GM23338 (cell line): ENCODE data around the gene CTDSP2. TPM values are rescaled to one million over a fixed set of nuclear protein-coding genes. Genes with fewer than 3 reads are reported as not detected.

ENCODE experiments used
- ATAC-seq: fragments of 200-7000 bp; cut with Tn5 transposase; 3 replicates; pipeline ENCODE4 v1.9.1; 2020
- DNase-seq: peaks from one replicate; pipeline ENCODE4 v3.0.0-alpha.2; 2015; ENCODE audit warnings: low spot score
- H2AFZ ChIP-seq: fragments of 200-600 bp; sonication (generic); 2 replicates; pipeline ENCODE4 v1.8.0; 2016; ENCODE audit warnings: antibody characterized with exemption, mild to moderate bottlenecking, moderate library complexity
- H3F3A ChIP-seq: fragments of 200-600 bp; sonication (generic); replicated peaks from 2 replicates; pipeline ENCODE4 v1.8.0; 2017; ENCODE audit warnings: antibody characterized with exemption, mixed run types, low read depth
- H3K27ac ChIP-seq: fragments of 200-600 bp; sonication (generic); 2 replicates; pipeline ENCODE4 v1.6.1; 2016; ENCODE audit warnings: low read depth
- H3K27me3 ChIP-seq: fragments of 200-600 bp; sonication (generic); 2 replicates; pipeline ENCODE4 v1.8.0; 2016; ENCODE audit warnings: mild to moderate bottlenecking, mixed run types, moderate library complexity; ENCODE audit not compliant: insufficient read depth
- H3K36me3 ChIP-seq: fragments of 200-600 bp; sonication (generic); 2 replicates; pipeline ENCODE4 v1.8.0; 2016; ENCODE audit warnings: mild to moderate bottlenecking; ENCODE audit not compliant: insufficient read depth
- H3K4me1 ChIP-seq: fragments of 200-600 bp; sonication (generic); 2 replicates; pipeline ENCODE4 v1.8.0; 2016; ENCODE audit warnings: mild to moderate bottlenecking, moderate library complexity; ENCODE audit not compliant: insufficient read depth
- H3K4me2 ChIP-seq: fragments of 200-600 bp; sonication (generic); 2 replicates; pipeline ENCODE4 v1.7.1; 2017; ENCODE audit warnings: mixed run types
- H3K4me3 ChIP-seq: fragments of 200-600 bp; sonication (generic); 2 replicates; pipeline ENCODE4 v1.6.1; 2016; ENCODE audit warnings: mixed run types
- H3K79me2 ChIP-seq: fragments of 200-600 bp; sonication (generic); replicated peaks from 2 replicates; pipeline ENCODE4 v1.8.0; 2017; ENCODE audit warnings: mild to moderate bottlenecking; ENCODE audit not compliant: insufficient read depth
- H3K9me2 ChIP-seq: fragments of 200-600 bp; sonication (generic); 2 replicates; pipeline ENCODE4 v1.8.0; 2017; ENCODE audit not compliant: insufficient read depth
- H4K20me1 ChIP-seq: fragments of 200-600 bp; sonication (generic); replicated peaks from 2 replicates; pipeline ENCODE4 v1.8.0; 2017; ENCODE audit warnings: mild to moderate bottlenecking; ENCODE audit not compliant: insufficient read depth
- H3K27ac Mint-ChIP-seq: 2 replicates; pipeline ENCODE4 v1.8.0; 2020; ENCODE audit warnings: inconsistent platforms, mild to moderate bottlenecking, moderate library complexity, mixed read lengths
- H3K27me3 Mint-ChIP-seq: 3 replicates; pipeline ENCODE4 v1.8.0; 2022; ENCODE audit warnings: low read depth, mild to moderate bottlenecking, moderate library complexity, mixed read lengths, inconsistent platforms; ENCODE audit not compliant: insufficient read depth, poor library complexity
- H3K36me3 Mint-ChIP-seq: 3 replicates; pipeline ENCODE4 v1.8.0; 2021; ENCODE audit warnings: low read depth, mild to moderate bottlenecking, inconsistent platforms, moderate library complexity, mixed read lengths
- H3K4me1 Mint-ChIP-seq: 3 replicates; pipeline ENCODE4 v1.8.0; 2020; ENCODE audit warnings: mild to moderate bottlenecking, inconsistent platforms, mixed read lengths
- H3K4me3 Mint-ChIP-seq: 3 replicates; pipeline ENCODE4 v1.8.0; 2021; ENCODE audit warnings: moderate library complexity, mild to moderate bottlenecking, inconsistent platforms, mixed read lengths
- H3K9me3 Mint-ChIP-seq: 3 replicates; pipeline ENCODE4 v1.8.0; 2020; ENCODE audit warnings: moderate library complexity, mild to moderate bottlenecking, inconsistent platforms, mixed read lengths
- CTCF ChIP-seq, 2 experiments: fragments of 200-600 bp in 1 of 2; sonication (generic) in 1 of 2; conservative IDR thresholded peaks; 2 replicates each; pipeline versions ENCODE4 v1.5.1 to v1.6.1; 2016 to 2017; ENCODE audit warnings: antibody characterized with exemption in 2 of 2, low read depth in 2 of 2, mild to moderate bottlenecking in 2 of 2, moderate library complexity in 1 of 2
- ETS1 ChIP-seq: IDR thresholded peaks from 2 replicates; pipeline ENCODE4 v1.6.1; 2016; ENCODE audit warnings: antibody characterized with exemption
- EZH2 ChIP-seq: fragments of 200-600 bp; sonication (generic); IDR thresholded peaks from one replicate; pipeline ENCODE4 v1.8.0; 2017; ENCODE audit warnings: antibody characterized with exemption, mild to moderate bottlenecking, low read depth; ENCODE audit not compliant: unreplicated experiment
- EZH2phosphoT487 ChIP-seq: fragments of 200-600 bp; sonication (generic); IDR thresholded peaks from one replicate; pipeline ENCODE4 v1.8.1; 2018; ENCODE audit warnings: antibody characterized with exemption; ENCODE audit not compliant: unreplicated experiment
- NANOG ChIP-seq: IDR thresholded peaks from 2 replicates; pipeline ENCODE4 v1.6.1; 2016; ENCODE audit warnings: antibody characterized with exemption, borderline replicate concordance
- POLR2AphosphoS5 ChIP-seq: IDR thresholded peaks from 2 replicates; pipeline ENCODE4 v1.6.1; 2016; ENCODE audit warnings: antibody characterized with exemption, low read depth
- STAT1 ChIP-seq: IDR thresholded peaks from one replicate; pipeline ENCODE4 v1.6.1; 2016; ENCODE audit warnings: antibody characterized with exemption; ENCODE audit not compliant: unreplicated experiment
- ZNF331 ChIP-seq: fragments of 250-450 bp; sonication (Bioruptor Pico); IDR thresholded peaks from 2 replicates; pipeline ENCODE4 v1.5.0; 2020; ENCODE audit warnings: low read depth, mild to moderate bottlenecking, moderate library complexity
- ZNF462 ChIP-seq: fragments of 250-450 bp; sonication (Bioruptor Pico); IDR thresholded peaks from 2 replicates; pipeline ENCODE4 v1.5.0; 2020; ENCODE audit warnings: mild to moderate bottlenecking, moderate library complexity
- polyA plus RNA-seq: library from polyadenylated mRNA; unstranded; fragments of >200 nt; fragmentation: Nextera tagmentation; extraction: Ambion mirVana; gene quantifications from 2 replicates; pipeline ENCODE4 v1.2.1, GENCODE V29; 2016
- total RNA-seq: library from RNA; depleted of rRNA; stranded (reverse); fragments of >200 nt; shearing (Covaris generic); gene quantifications from 2 replicates; pipeline ENCODE4 v1.2.3, GENCODE V29; 2014

The CTDSP2 gene
- total and polyA plus RNA-seq, 2 experiments from 2014 or later: 22.8 to 81.9 TPM

- Histone ChIP-seq H3K27me3 (peaks cover 35% of the 10 kb centered on the region), H3K4me3 (peak overlapping the region; percentile 68), H3K9me2 (no peaks in the 10 kb centered on the region), H3K27ac (no peak overlapping the region), H3K4me2 (peak overlapping the region; percentile 93), H3K36me3 (no peaks in the 10 kb centered on the region), H2AFZ (peak overlapping the region; percentile 96), H3F3A (peaks cover 8% of the 10 kb centered on the region; the same call in 1 of the 2 replicates), H3K79me2 (no peaks in the 10 kb centered on the region), H4K20me1 (no peaks in the 10 kb centered on the region), H3K4me1 (peaks cover 22% of the 10 kb centered on the region)
- Mint-ChIP-seq H3K27me3 (peaks cover 22% of the 10 kb centered on the region), H3K4me3 (peak overlapping the region; percentile 62), H3K9me3 (no peaks in the 10 kb centered on the region; the same call in 2 of the 3 replicates), H3K27ac (no peak overlapping the region), H3K36me3 (no peaks in the 10 kb centered on the region; the same call in 2 of the 3 replicates), H3K4me1 (peaks cover 32% of the 10 kb centered on the region)
- TF ChIP-seq CTCF (conservative IDR thresholded peaks at IDR 0.05; ENCODE audit: low read depth in 2 of 2): no peak
- peak; percentile 66 for DNase-seq
- ATAC-seq: peak; percentile 60
Measured at GRCh38 chr12:57864442-57865083, 18.0 kb upstream of the CTDSP2 start.

- H3K27me3 ChIP-seq: peaks cover 35% of the 10 kb centered on the region
- H3K4me3 Mint-ChIP-seq: no peak overlapping the region
- H2AFZ ChIP-seq: no peak overlapping the region
- H3K4me1 ChIP-seq: peaks cover 14% of the 10 kb centered on the region
- H3K36me3 Mint-ChIP-seq: no peaks in the 10 kb centered on the region; the same call in 2 of the 3 replicates
- no peaks in the 10 kb centered on the region for H3K9me2 ChIP-seq
- peaks cover 20% of the 10 kb centered on the region for H3K27me3 Mint-ChIP-seq
- no peak overlapping the region for H3K27ac Mint-ChIP-seq
- no peaks in the 10 kb centered on the region for H3K36me3 ChIP-seq
- H3K79me2 ChIP-seq: no peaks in the 10 kb centered on the region
- H3F3A ChIP-seq: peaks cover 8% of the 10 kb centered on the region; the same call in 1 of the 2 replicates
- DNase-seq: no peak
- peaks cover 24% of the 10 kb centered on the region for H3K4me1 Mint-ChIP-seq
- no peak overlapping the region for H3K4me3 ChIP-seq
- no peak overlapping the region for H3K4me2 ChIP-seq
- H3K9me3 Mint-ChIP-seq: no peaks in the 10 kb centered on the region; the same call in 2 of the 3 replicates
- ATAC-seq: no peak
- no peaks in the 10 kb centered on the region for H4K20me1 ChIP-seq
- H3K27ac ChIP-seq: no peak overlapping the region
- TF ChIP-seq ETS1 (no peak), ZNF462 (CRISPR knock-in tag) (no peak), EZH2phosphoT487 (no peak), CTCF (conservative IDR thresholded peaks at IDR 0.05; ENCODE audit: low read depth in 2 of 2) (no peak), NANOG (no peak), POLR2AphosphoS5 (no peak), STAT1 (no peak), EZH2 (no peak), ZNF331 (no peak)
Measured at GRCh38 chr12:57863676-57864075, 17.1 kb upstream of the CTDSP2 start.
